ENCODE data around the gene RTRAF.

Gene RTRAF

GRCh38 chr14:51989293-51990234 is at the start of gene RTRAF:
RTRAF (plus strand) TSS chr14:51989546; CDS start chr14:51989640, 94 bp downstream.
- peak; percentile 98 for FAIRE-seq
- peak; percentile 75 for DNase-seq (ENCODE audit: insufficient read length, low spot score)

GRCh38 chr14:51939755-51940301 is 49.5 kb upstream of the RTRAF start:
- FAIRE-seq: peak; percentile 80
- DNase-seq (ENCODE audit: insufficient read length, low spot score): no peak

GRCh38 chr14:51942971-51943370 is 46.4 kb upstream of the RTRAF start:
- no peak for FAIRE-seq
- no peak for DNase-seq (ENCODE audit: insufficient read length, low spot score)

GRCh38 chr14:51950007-51950406 is 39.3 kb upstream of the RTRAF start:
- DNase-seq (ENCODE audit: insufficient read length, low spot score): no peak
- FAIRE-seq: no peak

GRCh38 chr14:51951656-51952055 is 37.7 kb upstream of the RTRAF start:
- FAIRE-seq: no peak
- no peak for DNase-seq (ENCODE audit: insufficient read length, low spot score)

GRCh38 chr14:51954031-51954430 is 35.3 kb upstream of the RTRAF start:
- DNase-seq (ENCODE audit: insufficient read length, low spot score): no peak
- FAIRE-seq: no peak

GRCh38 chr14:51954657-51955056 is 34.7 kb upstream of the RTRAF start:
- DNase-seq (ENCODE audit: insufficient read length, low spot score) (no peak), FAIRE-seq (no peak)

- DNase-seq (ENCODE audit: insufficient read length, low spot score) (no peak), FAIRE-seq (no peak)
Observed at GRCh38 chr14:51957950-51958349, 31.4 kb upstream of the RTRAF start.

- DNase-seq (ENCODE audit: insufficient read length, low spot score) (no peak), FAIRE-seq (no peak)
Observed at GRCh38 chr14:51959928-51960327, 29.4 kb upstream of the RTRAF start.

- no peak for DNase-seq (ENCODE audit: insufficient read length, low spot score)
- FAIRE-seq: no peak
Observed at GRCh38 chr14:51960866-51961265, 28.5 kb upstream of the RTRAF start.

- no peak for DNase-seq (ENCODE audit: insufficient read length, low spot score)
- FAIRE-seq: no peak
Observed at GRCh38 chr14:51962711-51963110, 26.6 kb upstream of the RTRAF start.

- no peak for FAIRE-seq
- DNase-seq (ENCODE audit: insufficient read length, low spot score): no peak
Observed at GRCh38 chr14:51963286-51963685, 26.1 kb upstream of the RTRAF start.

- no peak for DNase-seq (ENCODE audit: insufficient read length, low spot score)
- FAIRE-seq: no peak
Observed at GRCh38 chr14:51967521-51967920, 21.8 kb upstream of the RTRAF start.

- DNase-seq (ENCODE audit: insufficient read length, low spot score) (no peak), FAIRE-seq (no peak)
Observed at GRCh38 chr14:51969852-51970540, 19.4 kb upstream of the RTRAF start.

GRCh38 chr14:51972566-51972965 is 16.8 kb upstream of the RTRAF start:
- FAIRE-seq (no peak), DNase-seq (ENCODE audit: insufficient read length, low spot score) (no peak)

GRCh38 chr14:51977075-51977474 is 12.3 kb upstream of the RTRAF start:
- no peak for DNase-seq (ENCODE audit: insufficient read length, low spot score)
- no peak for FAIRE-seq

GRCh38 chr14:51978681-51979085 is 10.7 kb upstream of the RTRAF start:
- FAIRE-seq: no peak

GRCh38 chr14:51979088-51979709 is 10.1 kb upstream of the RTRAF start:
- FAIRE-seq (peak; percentile 100), DNase-seq (ENCODE audit: insufficient read length, low spot score) (peak; percentile 42)

More at GRCh38 chr14:51978681-51979085, 10.7 kb upstream of the RTRAF start:
- no peak for DNase-seq (ENCODE audit: insufficient read length, low spot score)

- DNase-seq (ENCODE audit: insufficient read length, low spot score) (no peak), FAIRE-seq (no peak)
Observed at GRCh38 chr14:51981218-51981854, 8.0 kb upstream of the RTRAF start.

GRCh38 chr14:51988221-51988620 is 1.1 kb upstream of the RTRAF start:
- DNase-seq (ENCODE audit: insufficient read length, low spot score) (no peak), FAIRE-seq (no peak)

GRCh38 chr14:51990488-51990887 is 1.1 kb downstream of the RTRAF start:
- DNase-seq (ENCODE audit: insufficient read length, low spot score): no peak
- FAIRE-seq: no peak
